ENCODE results near the gene TRAPPC3L.

The TRAPPC3L gene

DNA sequence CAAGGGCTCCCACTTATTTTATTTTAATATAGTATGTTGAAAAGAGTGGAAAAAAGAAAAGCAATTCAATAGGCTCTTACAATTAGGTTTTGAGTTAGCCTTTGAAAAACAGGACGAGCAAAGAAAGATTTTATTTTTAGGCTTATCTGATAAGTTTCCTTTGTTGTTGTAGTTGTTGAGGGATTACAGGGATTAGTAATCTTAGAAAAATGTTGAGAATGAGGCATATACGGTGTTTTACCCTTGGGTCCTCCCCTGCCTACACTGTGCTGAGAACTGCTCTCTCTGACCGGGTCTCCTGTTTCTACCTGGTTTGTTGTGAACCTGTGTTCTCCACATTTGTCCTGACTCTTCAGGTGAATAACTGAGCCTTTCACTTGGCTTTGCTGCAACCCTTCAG lies 16.7 kb downstream of the TRAPPC3L start:
- TF ChIP-seq, protein P1, sequence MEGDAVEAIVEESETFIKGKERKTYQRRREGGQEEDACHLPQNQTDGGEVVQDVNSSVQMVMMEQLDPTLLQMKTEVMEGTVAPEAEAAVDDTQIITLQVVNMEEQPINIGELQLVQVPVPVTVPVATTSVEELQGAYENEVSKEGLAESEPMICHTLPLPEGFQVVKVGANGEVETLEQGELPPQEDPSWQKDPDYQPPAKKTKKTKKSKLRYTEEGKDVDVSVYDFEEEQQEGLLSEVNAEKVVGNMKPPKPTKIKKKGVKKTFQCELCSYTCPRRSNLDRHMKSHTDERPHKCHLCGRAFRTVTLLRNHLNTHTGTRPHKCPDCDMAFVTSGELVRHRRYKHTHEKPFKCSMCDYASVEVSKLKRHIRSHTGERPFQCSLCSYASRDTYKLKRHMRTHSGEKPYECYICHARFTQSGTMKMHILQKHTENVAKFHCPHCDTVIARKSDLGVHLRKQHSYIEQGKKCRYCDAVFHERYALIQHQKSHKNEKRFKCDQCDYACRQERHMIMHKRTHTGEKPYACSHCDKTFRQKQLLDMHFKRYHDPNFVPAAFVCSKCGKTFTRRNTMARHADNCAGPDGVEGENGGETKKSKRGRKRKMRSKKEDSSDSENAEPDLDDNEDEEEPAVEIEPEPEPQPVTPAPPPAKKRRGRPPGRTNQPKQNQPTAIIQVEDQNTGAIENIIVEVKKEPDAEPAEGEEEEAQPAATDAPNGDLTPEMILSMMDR (IDR thresholded peaks at IDR 0.05; ENCODE audit: borderline replicate concordance, extremely low read depth, low read length, poor library complexity, severe bottlenecking), result no peak
- TF ChIP-seq EZH2 (IDR thresholded peaks at IDR 0.05; ENCODE audit: borderline replicate concordance, low read depth, low read length, severe bottlenecking), result no peak
- no peak for ATAC-seq (ENCODE audit: insufficient read depth, low read depth)

DNA sequence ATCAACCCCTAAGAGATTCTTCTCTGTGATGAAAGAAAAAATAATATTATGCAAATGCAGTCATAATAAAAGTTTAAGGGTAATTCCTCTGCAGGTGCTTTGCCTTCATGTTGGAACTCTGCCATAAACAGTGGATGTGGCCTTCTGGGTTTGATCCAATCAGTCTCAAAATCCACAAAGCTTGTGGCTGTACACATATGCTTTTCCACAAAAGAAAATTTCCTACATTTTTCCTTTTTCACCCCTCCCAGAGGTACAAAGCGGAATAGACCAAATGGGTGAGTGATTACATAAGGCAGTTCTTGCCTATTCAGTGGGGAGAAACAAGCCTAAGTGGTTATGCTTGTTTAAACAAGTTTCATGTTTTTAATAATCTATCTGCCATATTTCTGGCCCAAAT lies 17.4 kb downstream of the TRAPPC3L start:
- H2AFZ ChIP-seq (ENCODE audit: low read depth, low read length), result no peak overlapping the region
- no peaks in the 10 kb centered on the region for H3K4me1 ChIP-seq (ENCODE audit: insufficient read depth, low read length)
- peaks cover 6% of the 10 kb centered on the region for H3K27me3 ChIP-seq (ENCODE audit: insufficient read depth, low read length, poor library complexity)
- TF ChIP-seq, protein P1 (IDR thresholded peaks at IDR 0.05; ENCODE audit: borderline replicate concordance, extremely low read depth, low read length, poor library complexity, severe bottlenecking), result no peak
- no peak for TF ChIP-seq EZH2 (IDR thresholded peaks at IDR 0.05; ENCODE audit: borderline replicate concordance, low read depth, low read length, severe bottlenecking)
- no peaks in the 10 kb centered on the region for H3K36me3 ChIP-seq (ENCODE audit: insufficient read depth, low read length)
- DNase-seq (no peak), ATAC-seq (ENCODE audit: insufficient read depth, low read depth) (no peak)
- H4K20me1 ChIP-seq (ENCODE audit: insufficient read depth, low read length), result no peaks in the 10 kb centered on the region
- no peaks in the 10 kb centered on the region for H3K9me3 ChIP-seq (ENCODE audit: insufficient read depth, low read length, severe bottlenecking)
- H3K27ac ChIP-seq (ENCODE audit: low read length), result no peak overlapping the region
- H3K9ac ChIP-seq (ENCODE audit: low read depth, low read length), result no peak overlapping the region
- H3K4me2 ChIP-seq (ENCODE audit: insufficient read depth, low read length), result no peak overlapping the region
- H3K79me2 ChIP-seq (ENCODE audit: insufficient read depth, low read length), result no peaks in the 10 kb centered on the region
- no peak overlapping the region for H3K4me3 ChIP-seq (ENCODE audit: low read depth in 1 of 2, low read length in 2 of 2)

More for the DNA sequence above, 16.7 kb downstream of the TRAPPC3L start:
- no peak for DNase-seq
- Histone ChIP-seq H3K36me3 (ENCODE audit: insufficient read depth, low read length) (no peaks in the 10 kb centered on the region), H3K4me2 (ENCODE audit: insufficient read depth, low read length) (no peak overlapping the region), H3K9me3 (ENCODE audit: insufficient read depth, low read length, severe bottlenecking) (no peaks in the 10 kb centered on the region), H4K20me1 (ENCODE audit: insufficient read depth, low read length) (no peaks in the 10 kb centered on the region), H3K4me3 (ENCODE audit: low read depth in 1 of 2, low read length in 2 of 2) (no peak overlapping the region), H3K9ac (ENCODE audit: low read depth, low read length) (no peak overlapping the region), H3K79me2 (ENCODE audit: insufficient read depth, low read length) (no peaks in the 10 kb centered on the region), H3K27ac (ENCODE audit: low read length) (no peak overlapping the region), H3K4me1 (ENCODE audit: insufficient read depth, low read length) (no peaks in the 10 kb centered on the region), H2AFZ (ENCODE audit: low read depth, low read length) (no peak overlapping the region), H3K27me3 (ENCODE audit: insufficient read depth, low read length, poor library complexity) (peaks cover 10% of the 10 kb centered on the region)

DNA sequence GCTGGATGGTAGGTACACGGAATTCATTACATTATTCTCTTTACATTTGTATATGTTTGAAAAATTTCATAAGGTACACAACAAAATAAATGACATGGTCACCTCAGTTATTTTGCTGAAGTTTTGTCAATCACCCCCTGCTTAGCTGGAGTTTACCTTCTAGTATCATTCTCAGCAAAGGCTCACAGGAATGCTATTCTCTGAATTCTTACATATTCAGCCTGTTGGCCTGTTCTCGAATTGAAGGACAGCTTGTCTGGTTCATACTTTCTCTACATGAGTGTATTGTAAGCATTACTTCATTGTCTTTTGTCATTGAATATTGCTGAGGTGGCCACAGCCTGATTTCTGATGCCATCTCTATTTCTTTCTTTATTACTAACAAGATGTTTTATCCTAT lies 21.2 kb downstream of the TRAPPC3L start:
- Histone ChIP-seq H3K9me3 (ENCODE audit: insufficient read depth, low read length, severe bottlenecking) (no peaks in the 10 kb centered on the region), H3K4me3 (ENCODE audit: low read depth in 1 of 2, low read length in 2 of 2) (no peak overlapping the region), H3K4me2 (ENCODE audit: insufficient read depth, low read length) (no peak overlapping the region), H2AFZ (ENCODE audit: low read depth, low read length) (no peak overlapping the region), H3K27me3 (ENCODE audit: insufficient read depth, low read length, poor library complexity) (peaks cover 6% of the 10 kb centered on the region), H3K27ac (ENCODE audit: low read length) (no peak overlapping the region), H4K20me1 (ENCODE audit: insufficient read depth, low read length) (no peaks in the 10 kb centered on the region), H3K4me1 (ENCODE audit: insufficient read depth, low read length) (no peaks in the 10 kb centered on the region), H3K79me2 (ENCODE audit: insufficient read depth, low read length) (no peaks in the 10 kb centered on the region), H3K9ac (ENCODE audit: low read depth, low read length) (no peak overlapping the region), H3K36me3 (ENCODE audit: insufficient read depth, low read length) (no peaks in the 10 kb centered on the region)
- TF ChIP-seq, protein P1 (IDR thresholded peaks at IDR 0.05; ENCODE audit: borderline replicate concordance, extremely low read depth, low read length, poor library complexity, severe bottlenecking), result no peak
- TF ChIP-seq EZH2 (IDR thresholded peaks at IDR 0.05; ENCODE audit: borderline replicate concordance, low read depth, low read length, severe bottlenecking), result no peak
- no peak for DNase-seq
- no peak for ATAC-seq (ENCODE audit: insufficient read depth, low read depth)

DNA sequence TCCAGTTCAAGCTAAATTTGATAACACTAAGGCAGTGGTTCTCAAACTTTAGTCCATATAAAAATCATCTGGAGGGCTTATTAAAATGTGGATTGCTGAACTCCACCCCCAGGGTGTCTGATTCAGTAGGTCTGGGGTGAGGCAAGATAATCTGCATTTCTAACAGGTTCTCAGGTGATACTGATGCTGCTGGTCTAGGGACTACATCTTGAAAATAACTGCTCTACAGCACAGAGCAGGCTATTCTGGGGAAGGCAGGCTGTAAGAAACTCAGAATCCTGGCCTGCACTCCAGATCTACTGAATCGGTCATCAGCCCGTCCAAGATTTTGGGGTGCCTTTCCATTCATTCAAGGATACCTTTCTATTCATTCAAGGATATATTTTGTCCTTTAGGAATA lies 22.6 kb downstream of the TRAPPC3L start:
- DNase-seq (no peak), ATAC-seq (ENCODE audit: insufficient read depth, low read depth) (no peak)

More for the DNA sequence above, 22.6 kb downstream of the TRAPPC3L start:
- H2AFZ ChIP-seq (ENCODE audit: low read depth, low read length), result no peak overlapping the region
- no peak overlapping the region for H3K4me2 ChIP-seq (ENCODE audit: insufficient read depth, low read length)
- no peaks in the 10 kb centered on the region for H3K4me1 ChIP-seq (ENCODE audit: insufficient read depth, low read length)
- peaks cover 6% of the 10 kb centered on the region for H3K27me3 ChIP-seq (ENCODE audit: insufficient read depth, low read length, poor library complexity)
- H3K4me3 ChIP-seq (ENCODE audit: low read depth in 1 of 2, low read length in 2 of 2), result no peak overlapping the region
- H3K79me2 ChIP-seq (ENCODE audit: insufficient read depth, low read length), result no peaks in the 10 kb centered on the region
- H3K27ac ChIP-seq (ENCODE audit: low read length), result no peak overlapping the region
- H3K9me3 ChIP-seq (ENCODE audit: insufficient read depth, low read length, severe bottlenecking), result no peaks in the 10 kb centered on the region
- no peak overlapping the region for H3K9ac ChIP-seq (ENCODE audit: low read depth, low read length)
- no peaks in the 10 kb centered on the region for H4K20me1 ChIP-seq (ENCODE audit: insufficient read depth, low read length)
- TF ChIP-seq EZH2 (IDR thresholded peaks at IDR 0.05; ENCODE audit: borderline replicate concordance, low read depth, low read length, severe bottlenecking), result no peak
- TF ChIP-seq, protein P1 (IDR thresholded peaks at IDR 0.05; ENCODE audit: borderline replicate concordance, extremely low read depth, low read length, poor library complexity, severe bottlenecking), result no peak
- no peaks in the 10 kb centered on the region for H3K36me3 ChIP-seq (ENCODE audit: insufficient read depth, low read length)
